H1 (cell line): ENCODE measurements around the gene CCDC88C. TPM values are rescaled to one million over a fixed set of nuclear protein-coding genes. Genes with fewer than 3 reads are reported as not detected.

Experiments
- CTCF ChIA-PET: fragments of 300-600 bp; sonication (Branson Sonifier 250); formaldehyde crosslinking; loops from one replicate; lab custom pipeline; 2021; ENCODE audit not compliant: partially characterized antibody; lab: Charles Lee
- POLR2A ChIA-PET: fragments of 300-600 bp; sonication (Branson Sonifier 250); formaldehyde crosslinking; loops from one replicate; lab custom pipeline; 2021; ENCODE audit warnings: inconsistent platforms; ENCODE audit not compliant: partially characterized antibody; lab: Charles Lee
- DNase-seq, 2 experiments: peaks; one replicate each; pipeline versions ENCODE4 v3.0.0 to v3.0.0-alpha.2; 2010 to 2022; ENCODE audit warnings: low spot score in 2 of 2, low read depth in 1 of 2, mixed read lengths in 1 of 2
- FAIRE-seq: peaks from 2 replicates; lab custom pipeline; 2011; peaks lifted over from hg19 to GRCh38; lab: Jason Lieb, UNC
- H2AFZ ChIP-seq: 2 replicates; pipeline ENCODE4 v1.8.1; 2012; ENCODE audit warnings: low read length, inconsistent platforms
- H2AK5ac ChIP-seq: 2 replicates; pipeline ENCODE4 v1.6.1; 2013; ENCODE audit warnings: low read depth, low read length
- H2BK120ac ChIP-seq: replicated peaks from 2 replicates; pipeline ENCODE3; 2013; ENCODE audit warnings: low read depth, low read length, inconsistent platforms
- H2BK12ac ChIP-seq: 2 replicates; pipeline ENCODE4 v1.6.1; 2013; ENCODE audit warnings: low read depth, low read length
- H2BK15ac ChIP-seq: 2 replicates; pipeline ENCODE4 v1.6.1; 2013; ENCODE audit warnings: low read length
- H2BK20ac ChIP-seq: 2 replicates; pipeline ENCODE4 v1.6.1; 2013; ENCODE audit warnings: low read length
- H2BK5ac ChIP-seq: 2 replicates; pipeline ENCODE4 v1.6.1; 2013; ENCODE audit warnings: low read depth, low read length
- H3K14ac ChIP-seq: 2 replicates; pipeline ENCODE4 v1.6.1; 2013; ENCODE audit warnings: inconsistent platforms; ENCODE audit not compliant: insufficient read length
- H3K18ac ChIP-seq: 2 replicates; pipeline ENCODE4 v1.6.1; 2013; ENCODE audit warnings: low read length; ENCODE audit errors: extremely low read depth
- H3K23ac ChIP-seq: 2 replicates; pipeline ENCODE4 v1.6.1; 2013; ENCODE audit warnings: inconsistent platforms; ENCODE audit not compliant: insufficient read length
- H3K23me2 ChIP-seq: 2 replicates; pipeline ENCODE4 v1.6.1; 2013; ENCODE audit warnings: low read depth, low read length
- H3K27ac ChIP-seq: 2 replicates; pipeline ENCODE4 v1.6.1; 2011; ENCODE audit warnings: low read depth, low read length, inconsistent platforms
- H3K27me3 ChIP-seq, 4 experiments: replicated peaks in 1 of 4; 1 replicate in 1 of 4; 2 replicates in 3 of 4; pipeline versions ENCODE4 v1.6.1 to v1.8.1; 2011 to 2013; ENCODE audit warnings: low read length in 3 of 4, mild to moderate bottlenecking in 3 of 4, inconsistent platforms in 2 of 4, mixed read lengths in 2 of 4, moderate library complexity in 1 of 4; ENCODE audit not compliant: control insufficient read depth in 3 of 4, insufficient read depth in 3 of 4; ENCODE audit errors: extremely low read depth in 1 of 4
- H3K36me3 ChIP-seq, 4 experiments: 2 replicates each; pipeline versions ENCODE4 v1.6.1 to v1.8.1; 2011 to 2013; ENCODE audit warnings: mild to moderate bottlenecking in 4 of 4, low read length in 3 of 4, moderate library complexity in 2 of 4, control low read depth in 1 of 4, inconsistent platforms in 1 of 4; ENCODE audit not compliant: insufficient read depth in 4 of 4, control insufficient read depth in 2 of 4
- H3K4ac ChIP-seq: replicated peaks from 2 replicates; pipeline ENCODE3; 2013; ENCODE audit warnings: low read length, low read depth, mixed read lengths, inconsistent platforms; ENCODE audit not compliant: insufficient read length
- H3K4me1 ChIP-seq, 4 experiments: replicated peaks in 1 of 4; 1 replicate in 1 of 4; 2 replicates in 3 of 4; pipeline versions ENCODE4 v1.6.1 to v1.8.1; 2011 to 2013; ENCODE audit warnings: low read length in 3 of 4, inconsistent platforms in 2 of 4, mixed read lengths in 1 of 4; ENCODE audit not compliant: insufficient read depth in 4 of 4, control insufficient read depth in 3 of 4
- H3K4me2 ChIP-seq, 2 experiments: 2 replicates each; pipeline versions ENCODE4 v1.6.1 to v1.8.1; 2011 to 2013; ENCODE audit warnings: low read depth in 2 of 2, low read length in 2 of 2, control low read depth in 1 of 2, inconsistent platforms in 1 of 2, mild to moderate bottlenecking in 1 of 2; ENCODE audit not compliant: insufficient read depth in 1 of 2
- H3K4me3 ChIP-seq, 4 experiments: fragments of 200-600, 300-600 bp in 1 of 4; sonication (generic), shearing (Covaris generic), sonication (Bioruptor Twin) in 1 of 4; 2 replicates each; pipeline versions ENCODE4 v1.5.1 to v1.8.1; 2011 to 2016; ENCODE audit warnings: low read length in 4 of 4, low read depth in 3 of 4, control low read depth in 2 of 4, inconsistent platforms in 2 of 4, mild to moderate bottlenecking in 2 of 4, mixed read lengths in 1 of 4, moderate library complexity in 1 of 4; ENCODE audit not compliant: insufficient read depth in 2 of 4; ENCODE audit errors: extremely low read depth in 1 of 4
- H3K56ac ChIP-seq: replicated peaks from 2 replicates; pipeline ENCODE3; 2013; ENCODE audit warnings: low read depth, mild to moderate bottlenecking, mixed read lengths, low read length, inconsistent platforms; ENCODE audit not compliant: insufficient read length
- H3K79me1 ChIP-seq: 2 replicates; pipeline ENCODE4 v1.6.1; 2013; ENCODE audit warnings: low read depth, low read length, control low read depth
- H3K79me2 ChIP-seq, 2 experiments: 2 replicates each; pipeline versions ENCODE4 v1.6.1 to v1.8.1; 2012 to 2013; ENCODE audit warnings: low read length in 2 of 2, mild to moderate bottlenecking in 2 of 2, inconsistent platforms in 1 of 2; ENCODE audit not compliant: insufficient read depth in 2 of 2, control insufficient read depth in 1 of 2
- H3K9ac ChIP-seq, 4 experiments: replicated peaks in 1 of 4; 1 replicate in 1 of 4; 2 replicates in 3 of 4; pipeline versions ENCODE4 v1.6.1 to v1.8.1; 2011 to 2013; ENCODE audit warnings: low read depth in 3 of 4, low read length in 3 of 4, control low read depth in 2 of 4, mild to moderate bottlenecking in 2 of 4, moderate library complexity in 2 of 4, inconsistent platforms in 1 of 4; ENCODE audit errors: extremely low read depth in 1 of 4
- H3K9me3 ChIP-seq, 2 experiments: 2 replicates each; pipeline versions ENCODE4 v1.6.1 to v1.8.1; 2012 to 2013; ENCODE audit warnings: mild to moderate bottlenecking in 2 of 2, moderate library complexity in 2 of 2, control low read depth in 1 of 2, inconsistent platforms in 1 of 2, low read depth in 1 of 2, low read length in 1 of 2, mixed read lengths in 1 of 2; ENCODE audit not compliant: insufficient read depth in 2 of 2
- H4K20me1 ChIP-seq, 2 experiments: replicated peaks in 1 of 2; 2 replicates each; pipeline versions ENCODE3 to v1.8.1; 2011 to 2013; ENCODE audit warnings: inconsistent platforms in 2 of 2, low read length in 2 of 2, mild to moderate bottlenecking in 1 of 2; ENCODE audit not compliant: insufficient read depth in 2 of 2, control insufficient read depth in 1 of 2
- H4K5ac ChIP-seq: 2 replicates; pipeline ENCODE4 v1.6.1; 2013; ENCODE audit warnings: low read length, low read depth, mixed read lengths, inconsistent platforms; ENCODE audit not compliant: insufficient read length
- H4K8ac ChIP-seq: 2 replicates; pipeline ENCODE4 v1.8.0; 2013; ENCODE audit warnings: mild to moderate bottlenecking, moderate library complexity, low read length, inconsistent platforms; ENCODE audit not compliant: insufficient read depth; ENCODE audit errors: extremely low read depth
- H4K91ac ChIP-seq: replicated peaks from 2 replicates; pipeline ENCODE3; 2013; ENCODE audit warnings: low read length, mixed read lengths, inconsistent platforms; ENCODE audit not compliant: insufficient read length
- BRCA1 ChIP-seq: IDR thresholded peaks from 2 replicates; pipeline ENCODE4 v1.6.1; 2012; ENCODE audit warnings: low read depth, low read length, improper control_type of control experiment
- CEBPB ChIP-seq: IDR thresholded peaks from 2 replicates; pipeline ENCODE4 v1.6.1; 2012; ENCODE audit warnings: low read depth, low read length
- CHD1 ChIP-seq: IDR thresholded peaks from 2 replicates; pipeline ENCODE4 v1.6.1; 2012; ENCODE audit warnings: low read depth, low read length, improper control_type of control experiment
- FOSL1 ChIP-seq: IDR thresholded peaks from 2 replicates; pipeline ENCODE4 v1.6.1; 2011; ENCODE audit warnings: mild to moderate bottlenecking, low read depth, low read length, moderate library complexity; ENCODE audit not compliant: insufficient read depth
- JUN ChIP-seq: IDR thresholded peaks from 2 replicates; pipeline ENCODE4 v1.6.1; 2011; ENCODE audit warnings: low read depth, mild to moderate bottlenecking, improper control_type of control experiment, low read length
- KDM1A ChIP-seq: fragments of 200-600, 300-600 bp; sonication (generic); IDR thresholded peaks from 2 replicates; pipeline ENCODE4 v1.7.1; 2016; ENCODE audit warnings: mild to moderate bottlenecking, low read length, borderline replicate concordance
- KDM4A ChIP-seq: IDR thresholded peaks from one replicate; pipeline ENCODE4 v1.7.1; 2012; ENCODE audit warnings: low read depth, mild to moderate bottlenecking, moderate library complexity, low read length, inconsistent platforms; ENCODE audit not compliant: severe bottlenecking
- NANOG ChIP-seq: IDR thresholded peaks from 2 replicates; pipeline ENCODE4 v1.6.1; 2011; ENCODE audit warnings: low read length, low read depth, mild to moderate bottlenecking, inconsistent platforms; ENCODE audit not compliant: insufficient read depth, poor library complexity, severe bottlenecking
- RAD21 ChIP-seq, 2 experiments: IDR thresholded peaks in 1 of 2; conservative IDR thresholded peaks in 1 of 2; 2 replicates each; pipeline ENCODE4 v1.6.1; 2011; ENCODE audit warnings: low read depth in 2 of 2, low read length in 2 of 2, improper control_type of control experiment in 1 of 2, inconsistent platforms in 1 of 2, mild to moderate bottlenecking in 1 of 2, moderate library complexity in 1 of 2
- RBBP5 ChIP-seq: IDR thresholded peaks from 2 replicates; pipeline ENCODE4 v1.7.1; 2012; ENCODE audit warnings: low read depth, mild to moderate bottlenecking, inconsistent platforms, low read length, moderate library complexity, borderline replicate concordance
- SAP30 ChIP-seq: fragments of 300-600 bp; sonication (generic); IDR thresholded peaks from 2 replicates; pipeline ENCODE4 v1.7.1; 2012; ENCODE audit warnings: low read length, moderate library complexity, mild to moderate bottlenecking, inconsistent platforms; ENCODE audit not compliant: insufficient read depth, insufficient replicate concordance
- SIN3A ChIP-seq, 2 experiments: IDR thresholded peaks in 1 of 2; conservative IDR thresholded peaks in 1 of 2; 2 replicates each; pipeline ENCODE4 v1.6.1; 2011 to 2012; ENCODE audit warnings: low read length in 2 of 2, improper control_type of control experiment in 1 of 2, low read depth in 1 of 2, mild to moderate bottlenecking in 1 of 2
- SP4 ChIP-seq: IDR thresholded peaks from 2 replicates; pipeline ENCODE4 v1.6.1; 2012; ENCODE audit warnings: low read length, inconsistent platforms
- WGBS, 2 experiments: shearing (Covaris generic) in 1 of 2; methylation state at CpG; one replicate each; pipeline versions ENCODE4 v1.1.6 to v1.1.7; 2013 to 2015; ENCODE audit warnings: low lambda C conversion rate in 2 of 2, mixed read lengths in 2 of 2, inconsistent platforms in 1 of 2, low coverage in 1 of 2, missing lambda C conversion rate in 1 of 2; ENCODE audit not compliant: insufficient replicate concordance in 2 of 2, insufficient coverage in 1 of 2, insufficient read length in 1 of 2; ENCODE audit errors: extremely low coverage in 1 of 2, missing lambda C conversion rate in 1 of 2; 5-methylcytosine and 5-hydroxymethylcytosine counted together
- polyA plus RNA-seq, 7 experiments: library from polyadenylated mRNA; depleted of rRNA in 3 of 7; stranded (reverse) in 5 of 7; unstranded in 2 of 7; fragments of >200 nt in 5 of 7; fragments of 200-250 nt in 2 of 7; gene quantifications; 1 replicate in 5 of 7; 2 replicates in 1 of 7; 4 replicates in 1 of 7; pipeline versions ENCODE4 v1.2.1 to v1.2.3, GENCODE V29; 2011 to 2013; ENCODE audit warnings: missing spikeins in 2 of 7, mixed read lengths in 2 of 7
- total RNA-seq: library from RNA; stranded (reverse); fragmentation: NEBNext Ultra II Directional; extraction: Animal tissue kit (Norgen Biotek cat#: 25700); gene quantifications from 2 replicates; pipeline ENCODE4 v1.2.1, GENCODE V29; 2021

Gene CCDC88C
- total and polyA plus RNA-seq, 2 of the 8 experiments (the other 6 are each of a cell fraction or from before 2014, with no cell fraction given) = 10.3 to 57.7 TPM

GRCh38 chr14:91290986-91291385 is 126.6 kb downstream of the CCDC88C start:
- Histone ChIP-seq H3K14ac (no peak overlapping the region), H3K27me3 (no peaks in the 10 kb centered on the region), H3K4me3 (no peak overlapping the region), H3K9ac (no peak overlapping the region), H2BK120ac (no peak overlapping the region), H2BK12ac (no peak overlapping the region), H3K23me2 (no peaks in the 10 kb centered on the region), H3K27ac (no peak overlapping the region), H2AK5ac (no peak overlapping the region), H2BK5ac (no peak overlapping the region), H4K20me1 (peaks cover 0 to 1% of the 10 kb centered on the region in 2 experiments), H3K9me3 (no peaks in the 10 kb centered on the region), H3K79me1 (no peaks in the 10 kb centered on the region), H3K4me1 (no peaks in the 10 kb centered on the region), H3K36me3 (peaks cover 9 to 51% (median 35%) of the 10 kb centered on the region in 4 experiments), H2BK15ac (no peak overlapping the region), H4K91ac (no peak overlapping the region), H2AFZ (no peak overlapping the region), H3K4me2 (no peak overlapping the region), H3K4ac (no peak overlapping the region), H3K18ac (no peak overlapping the region), H3K56ac (no peak overlapping the region), H3K23ac (no peak overlapping the region), H3K79me2 (no peaks in the 10 kb centered on the region), H2BK20ac (no peak overlapping the region), H4K8ac (no peak overlapping the region), H4K5ac (no peak overlapping the region)
- FAIRE-seq (no peak), DNase-seq (no peak)
- ChIA-PET POLR2A (interaction anchor here (1.3 kb wide), 1 partner anchor 21 kb away, joined by 4 read pairs; no protein-coding TSS in a partner anchor), CTCF (interaction anchor here (1.6 to 7.5 kb wide), 2 partner anchors 87 to 115 kb away, joined by 3 to 84 read pairs; no protein-coding TSS in a partner anchor)
- WGBS, 2 experiments = 94% methylated on average over 10 of the region's 10 CpGs; no CpG with 5 or more reads in 1 of the 2 experiments
- TF ChIP-seq JUN (no peak), KDM4A (no peak), CEBPB (no peak), RBBP5 (no peak), SP4 (no peak), RAD21 (IDR thresholded peaks at IDR 0.05 in 1 of 2, conservative IDR thresholded peaks at IDR 0.05 in 1 of 2; ENCODE audit: low read depth in 2 of 2, low read length in 2 of 2) (no peak), BRCA1 (no peak), CHD1 (no peak), SAP30 (no peak), FOSL1 (no peak), NANOG (no peak), KDM1A (no peak), SIN3A (conservative IDR thresholded peaks at IDR 0.05 in 1 of 2, IDR thresholded peaks at IDR 0.05 in 1 of 2; ENCODE audit: low read depth in 1 of 2, low read length in 2 of 2) (no peak)
